HFFc6 (cell line): Measurements from ENCODE around the gene COL8A1. TPM values are rescaled to one million over a fixed set of nuclear protein-coding genes. Genes with fewer than 3 reads are reported as not detected.
A peak's percentile ranks its signal among the peaks of the same experiment; 100 is the strongest.
"Not testable (repeated sequence)": the region's sequence is repeated elsewhere in the genome, so short reads cannot be mapped to it uniquely, and the experiment has no call there.

Source experiments
- DNase-seq: peaks from one replicate; pipeline ENCODE4 v3.0.0-alpha.2; 2018
- H3K27ac Mint-ChIP-seq: 2 replicates; pipeline ENCODE4 v1.8.0; 2020; ENCODE audit warnings: mild to moderate bottlenecking, mixed read lengths
- H3K27me3 Mint-ChIP-seq: 2 replicates; pipeline ENCODE4 v1.8.0; 2021; ENCODE audit warnings: mild to moderate bottlenecking, moderate library complexity, mixed read lengths; ENCODE audit not compliant: insufficient read depth
- H3K36me3 Mint-ChIP-seq: 2 replicates; pipeline ENCODE4 v1.8.0; 2021; ENCODE audit warnings: low read depth, mixed read lengths
- H3K4me1 Mint-ChIP-seq: 2 replicates; pipeline ENCODE4 v1.8.0; 2020; ENCODE audit warnings: low read depth, mixed read lengths
- H3K4me3 Mint-ChIP-seq: 2 replicates; pipeline ENCODE4 v1.8.0; 2020; ENCODE audit warnings: mild to moderate bottlenecking, moderate library complexity, mixed read lengths
- H3K9me3 Mint-ChIP-seq: 2 replicates; pipeline ENCODE4 v1.8.0; 2020; ENCODE audit warnings: mild to moderate bottlenecking, mixed read lengths
- long read RNA-seq: library from polyadenylated mRNA; unstranded; transcript quantifications from one replicate; pipeline ENCODE4 v2.0.0, GENCODE V29; 2019
- total RNA-seq, 6 experiments: library from RNA; stranded (reverse); fragmentation: NEBNext Ultra II Directional; extraction: Animal tissue kit (Norgen Biotek cat#: 25700); gene quantifications; 2 replicates in 1 of 6; 3 replicates in 5 of 6; pipeline ENCODE4 v1.2.3, GENCODE V29; 2021
- TF ChIP-seq, protein P1 (sequence below): fragments of 200-600 bp; sonication (generic); IDR thresholded peaks from 2 replicates; pipeline ENCODE4 v1.5.0; 2021; ENCODE audit warnings: antibody characterized with exemption, mild to moderate bottlenecking

Gene COL8A1
- total RNA-seq: 10 to 100 TPM; 27.3 to 88.7 (median 30.1) TPM
- long read RNA-seq, full-length matches to known transcripts: 118 of 189 reads
- long read RNA-seq, partial matches to known transcripts: 10 of 189 reads
- long read RNA-seq, other reads (novel, unspliced or antisense): 61 of 189 reads

- Mint-ChIP-seq H3K9me3 (no peaks in the 10 kb centered on the region), H3K4me1 (peaks cover 80% of the 10 kb centered on the region), H3K27me3 (peaks cover 3% of the 10 kb centered on the region; the same call in 1 of the 2 replicates), H3K36me3 (no peaks in the 10 kb centered on the region), H3K27ac (peak within 1 kb of the TSS; percentile 98), H3K4me3 (peak within 1 kb of the TSS; percentile 94)
- peak; percentile 39 for DNase-seq
- TF ChIP-seq, protein P1, sequence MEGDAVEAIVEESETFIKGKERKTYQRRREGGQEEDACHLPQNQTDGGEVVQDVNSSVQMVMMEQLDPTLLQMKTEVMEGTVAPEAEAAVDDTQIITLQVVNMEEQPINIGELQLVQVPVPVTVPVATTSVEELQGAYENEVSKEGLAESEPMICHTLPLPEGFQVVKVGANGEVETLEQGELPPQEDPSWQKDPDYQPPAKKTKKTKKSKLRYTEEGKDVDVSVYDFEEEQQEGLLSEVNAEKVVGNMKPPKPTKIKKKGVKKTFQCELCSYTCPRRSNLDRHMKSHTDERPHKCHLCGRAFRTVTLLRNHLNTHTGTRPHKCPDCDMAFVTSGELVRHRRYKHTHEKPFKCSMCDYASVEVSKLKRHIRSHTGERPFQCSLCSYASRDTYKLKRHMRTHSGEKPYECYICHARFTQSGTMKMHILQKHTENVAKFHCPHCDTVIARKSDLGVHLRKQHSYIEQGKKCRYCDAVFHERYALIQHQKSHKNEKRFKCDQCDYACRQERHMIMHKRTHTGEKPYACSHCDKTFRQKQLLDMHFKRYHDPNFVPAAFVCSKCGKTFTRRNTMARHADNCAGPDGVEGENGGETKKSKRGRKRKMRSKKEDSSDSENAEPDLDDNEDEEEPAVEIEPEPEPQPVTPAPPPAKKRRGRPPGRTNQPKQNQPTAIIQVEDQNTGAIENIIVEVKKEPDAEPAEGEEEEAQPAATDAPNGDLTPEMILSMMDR: no peak
Measured at GRCh38 chr3:99638167-99638948, at the start of gene COL8A1. COL8A1 (plus strand) TSS chr3:99638594; CDS start chr3:99790683, 152,089 bp downstream.

DNA sequence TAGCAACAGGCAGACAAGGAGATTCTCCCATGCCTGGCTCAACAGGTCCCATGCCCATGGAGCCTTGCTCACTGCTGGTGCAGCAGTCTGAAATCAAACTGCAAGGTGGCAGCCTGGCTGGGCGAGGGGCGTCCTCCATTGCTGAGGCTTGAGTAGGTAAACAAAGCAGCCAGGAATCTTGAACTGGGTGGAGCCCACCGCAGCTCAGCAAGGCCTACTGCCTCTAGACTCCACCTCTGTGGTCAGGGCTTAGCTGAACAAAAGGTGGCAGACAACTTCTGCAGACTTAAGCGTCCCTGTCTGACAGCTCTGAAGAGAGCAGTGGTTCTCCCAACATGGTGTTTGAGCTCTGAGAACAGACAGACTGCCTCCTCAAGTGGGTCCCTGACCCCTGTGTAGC, 49.2 kb upstream of the COL8A1 start:
- H3K36me3 Mint-ChIP-seq, H3K27ac Mint-ChIP-seq, DNase-seq, H3K27me3 Mint-ChIP-seq, H3K9me3 Mint-ChIP-seq, H3K4me3 Mint-ChIP-seq: not testable (repeated sequence)
- H3K4me1 Mint-ChIP-seq: peaks cover 13% of the 10 kb centered on the region

- peaks cover 5% of the 10 kb centered on the region; the same call in 1 of the 2 replicates for H3K4me1 Mint-ChIP-seq
- H3K4me3 Mint-ChIP-seq: no peak overlapping the region
- H3K27me3 Mint-ChIP-seq: no peaks in the 10 kb centered on the region
- H3K27ac Mint-ChIP-seq: no peak overlapping the region
- TF ChIP-seq, protein P1: no peak
- H3K36me3 Mint-ChIP-seq: no peaks in the 10 kb centered on the region
- DNase-seq: no peak
- H3K9me3 Mint-ChIP-seq: no peaks in the 10 kb centered on the region
Measured at GRCh38 chr3:99599894-99600293, 38.5 kb upstream of the COL8A1 start.

- no peaks in the 10 kb centered on the region for H3K36me3 Mint-ChIP-seq
- no peak overlapping the region for H3K27ac Mint-ChIP-seq
- peaks cover 5% of the 10 kb centered on the region; the same call in 1 of the 2 replicates for H3K4me1 Mint-ChIP-seq
- H3K27me3 Mint-ChIP-seq: no peaks in the 10 kb centered on the region
- no peak for DNase-seq
- H3K4me3 Mint-ChIP-seq: no peak overlapping the region
- no peaks in the 10 kb centered on the region for H3K9me3 Mint-ChIP-seq
- TF ChIP-seq, protein P1: no peak
Measured at GRCh38 chr3:99601515-99601914, 36.9 kb upstream of the COL8A1 start.

GRCh38 chr3:99602183-99602582, 36.2 kb upstream of the COL8A1 start:
- TF ChIP-seq, protein P1: no peak
- Mint-ChIP-seq H3K4me3 (no peak overlapping the region), H3K9me3 (no peaks in the 10 kb centered on the region), H3K27ac (no peak overlapping the region), H3K36me3 (no peaks in the 10 kb centered on the region), H3K27me3 (no peaks in the 10 kb centered on the region), H3K4me1 (peaks cover 8% of the 10 kb centered on the region; the same call in 1 of the 2 replicates)
- no peak for DNase-seq

DNA sequence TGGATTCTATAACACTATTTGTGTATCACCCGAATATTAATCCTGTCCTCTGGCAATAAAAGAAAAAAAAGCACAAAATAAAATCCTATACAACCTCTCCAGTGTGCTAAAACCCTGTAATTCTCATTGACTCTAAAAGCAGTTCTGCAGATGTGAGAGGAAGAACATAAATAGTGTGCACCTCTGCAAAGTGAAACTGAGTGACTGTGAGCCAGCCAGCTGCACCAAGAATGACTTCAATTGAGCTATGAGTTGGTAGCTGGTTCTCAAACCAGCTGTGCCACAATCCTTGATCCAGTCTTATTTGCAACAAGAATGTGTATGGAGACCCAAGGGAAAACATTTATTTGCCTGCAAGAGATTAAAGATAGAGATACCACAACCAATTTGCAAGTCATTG, 31.2 kb upstream of the COL8A1 start:
- Mint-ChIP-seq H3K4me3 (0 out of 2 replicates have a peak overlapping the region, but pooled peaks have one; percentile 6), H3K27me3 (peaks cover 5% of the 10 kb centered on the region; the same call in 1 of the 2 replicates), H3K27ac (no peak overlapping the region), H3K36me3 (no peaks in the 10 kb centered on the region), H3K4me1 (peaks cover 12% of the 10 kb centered on the region), H3K9me3 (no peaks in the 10 kb centered on the region)
- DNase-seq: no peak
- TF ChIP-seq, protein P1: no peak
